Endodermal cell (in vitro differentiated cells): Measurements from ENCODE around the gene CTIF. TPM values are rescaled to one million over a fixed set of nuclear protein-coding genes. Genes with fewer than 3 reads are reported as not detected.

Experiments
- DNase-seq: peaks from one replicate; pipeline ENCODE4 v3.0.0-alpha.2; 2017
- H3K27ac ChIP-seq: 2 replicates; pipeline ENCODE4 v1.5.1; 2013; ENCODE audit warnings: mild to moderate bottlenecking, low read depth, low read length, moderate library complexity
- H3K27me3 ChIP-seq: 2 replicates; pipeline ENCODE4 v1.6.1; 2013; ENCODE audit warnings: mild to moderate bottlenecking, low read length, moderate library complexity; ENCODE audit not compliant: insufficient read depth, control insufficient read depth, poor library complexity, severe bottlenecking
- H3K36me3 ChIP-seq: 2 replicates; pipeline ENCODE4 v1.7.0; 2013; ENCODE audit warnings: mild to moderate bottlenecking, low read length, moderate library complexity; ENCODE audit not compliant: control insufficient read depth, insufficient read depth
- H3K4me1 ChIP-seq: one replicate; pipeline ENCODE4 v1.7.0; 2013; ENCODE audit warnings: low read length; ENCODE audit not compliant: control insufficient read depth, insufficient read depth
- H3K4me3 ChIP-seq: 2 replicates; pipeline ENCODE4 v1.5.1; 2013; ENCODE audit warnings: mild to moderate bottlenecking, low read length, moderate library complexity
- H3K9ac ChIP-seq: 2 replicates; pipeline ENCODE4 v1.6.1; 2013; ENCODE audit warnings: mild to moderate bottlenecking, low read length, moderate library complexity; ENCODE audit not compliant: poor library complexity, severe bottlenecking; ENCODE audit errors: extremely low read depth
- H3K9me3 ChIP-seq: 2 replicates; pipeline ENCODE4 v1.6.1; 2013; ENCODE audit warnings: mild to moderate bottlenecking, low read length, moderate library complexity; ENCODE audit not compliant: control insufficient read depth
- H3K27ac Mint-ChIP-seq: 2 replicates; pipeline ENCODE4 v1.8.0; 2020; ENCODE audit warnings: mixed read lengths
- H3K27me3 Mint-ChIP-seq: 2 replicates; pipeline ENCODE4 v1.8.0; 2021; ENCODE audit warnings: mild to moderate bottlenecking, mixed read lengths; ENCODE audit not compliant: insufficient read depth
- H3K36me3 Mint-ChIP-seq: 2 replicates; pipeline ENCODE4 v1.8.0; 2020; ENCODE audit warnings: low read depth, mixed read lengths
- H3K4me1 Mint-ChIP-seq: 2 replicates; pipeline ENCODE4 v1.8.0; 2020; ENCODE audit warnings: mixed read lengths
- H3K4me3 Mint-ChIP-seq: 2 replicates; pipeline ENCODE4 v1.8.0; 2020; ENCODE audit warnings: mild to moderate bottlenecking, moderate library complexity, mixed read lengths
- H3K9me3 Mint-ChIP-seq: 2 replicates; pipeline ENCODE4 v1.8.0; 2020; ENCODE audit warnings: mild to moderate bottlenecking, mixed read lengths
- WGBS, 2 experiments: methylation state at CpG; one replicate each; pipeline versions ENCODE4 v1.1.5 to v1.1.7; 2013; ENCODE audit warnings: missing lambda C conversion rate in 2 of 2, mixed read lengths in 1 of 2; ENCODE audit not compliant: insufficient coverage in 1 of 2, insufficient read length in 1 of 2; 5-methylcytosine and 5-hydroxymethylcytosine counted together
- long read RNA-seq, 4 experiments: library from polyadenylated mRNA in 2 of 4; library from RNA in 1 of 4; library from capped mRNA in 1 of 4; stranded (forward) in 3 of 4; unstranded in 1 of 4; transcript quantifications; one replicate each; pipeline ENCODE4 v2.0.0, GENCODE V29; 2020 to 2021; ENCODE audit warnings: inconsistent platforms in 1 of 4
- polyA plus RNA-seq, 2 experiments: library from polyadenylated mRNA; stranded (reverse); fragments of 50-300 nt; gene quantifications; one replicate each; pipeline ENCODE4 v1.2.3, GENCODE V29; 2013
- total RNA-seq, 2 donors: library from RNA; stranded (reverse); fragmentation: NEBNext Ultra II Directional in 1 of 2; extraction: Animal tissue kit (Norgen Biotek cat#: 25700) in 1 of 2; gene quantifications; 2 replicates in 1 of 2; 3 replicates in 1 of 2; pipeline ENCODE4 v1.2.1, GENCODE V29; 2021
- TF ChIP-seq, protein P1 (sequence below): fragments of 200-600 bp; sonication (generic); conservative IDR thresholded peaks from 2 replicates; pipeline ENCODE4 v1.5.0; 2021; ENCODE audit warnings: antibody characterized with exemption, mild to moderate bottlenecking

The CTIF gene
- 10 to 100 TPM; 33.8 to 41.6 TPM for total RNA-seq
- polyA plus RNA-seq (2013, experiment 1 of 2): 35.4 TPM
- polyA plus RNA-seq (2013, experiment 2 of 2): 34.4 TPM
- long read RNA-seq, experiment 1, partial matches to known transcripts: 3 of 6 reads
- long read RNA-seq, experiment 1, other reads (novel, unspliced or antisense): 3 of 6 reads
- long read RNA-seq, experiment 2, full-length matches to known transcripts: 6 of 14 reads
- long read RNA-seq, experiment 2, partial matches to known transcripts: 5 of 14 reads
- long read RNA-seq, experiment 2, other reads (novel, unspliced or antisense): 3 of 14 reads
- long read RNA-seq, experiment 3, full-length matches to known transcripts: 3 of 16 reads
- long read RNA-seq, experiment 3, partial matches to known transcripts: 3 of 16 reads
- long read RNA-seq, experiment 3, other reads (novel, unspliced or antisense): 10 of 16 reads
- long read RNA-seq, experiment 4, partial matches to known transcripts: 3 of 6 reads
- long read RNA-seq, experiment 4, other reads (novel, unspliced or antisense): 3 of 6 reads

DNA sequence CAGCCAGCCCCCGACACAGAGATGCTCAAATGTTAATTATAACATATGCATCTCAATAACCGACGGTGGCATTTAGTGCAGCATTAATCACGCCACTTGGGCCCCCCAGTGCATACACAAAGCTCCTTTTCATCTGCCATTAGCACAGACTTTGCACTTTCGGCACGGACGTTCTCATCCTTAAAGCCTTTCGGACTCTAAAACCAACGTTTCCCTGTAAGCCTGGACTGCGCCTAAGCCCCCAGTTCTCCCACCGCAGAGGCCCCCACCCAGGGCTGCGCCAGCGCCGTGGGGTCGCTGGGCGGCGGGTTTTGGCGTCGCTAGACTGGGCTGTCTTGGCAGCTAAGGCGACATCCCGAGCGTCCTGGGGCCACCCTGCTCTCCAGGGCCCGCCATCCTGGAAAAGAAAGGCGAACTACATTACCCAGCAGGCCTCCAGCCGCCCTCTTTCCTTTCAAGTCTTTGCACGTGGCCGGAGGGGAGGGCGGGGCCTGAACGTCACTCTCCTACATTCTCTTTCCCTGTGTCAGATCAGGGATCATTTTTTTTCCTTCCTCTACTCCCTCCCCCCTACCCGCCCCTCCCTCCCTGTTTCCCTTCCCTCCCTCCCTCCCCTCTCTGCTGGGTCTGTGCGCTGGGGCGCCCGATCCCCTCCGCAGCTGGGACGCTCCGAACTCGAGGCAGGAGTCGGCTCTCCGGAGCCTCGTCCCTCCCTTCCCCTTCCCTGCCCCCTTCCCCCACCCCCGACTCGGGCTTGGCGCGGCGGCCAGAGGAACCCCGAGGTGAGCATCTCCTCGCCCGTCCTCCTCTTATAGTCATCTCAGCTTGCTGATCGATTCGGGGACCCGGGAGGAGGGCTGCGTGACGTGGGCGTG is at the start of gene CTIF:
Gene CTIF (plus strand): TSS at position 501 of the 875 bp plus-strand sequence. CDS start 80,535 bp downstream, outside the sequence.
- H3K27me3 Mint-ChIP-seq: peaks cover 2% of the 10 kb centered on the region
- peak; percentile 99 for DNase-seq
- H3K9ac ChIP-seq: peak within 1 kb of the TSS; percentile 62
- TF ChIP-seq, protein P1, sequence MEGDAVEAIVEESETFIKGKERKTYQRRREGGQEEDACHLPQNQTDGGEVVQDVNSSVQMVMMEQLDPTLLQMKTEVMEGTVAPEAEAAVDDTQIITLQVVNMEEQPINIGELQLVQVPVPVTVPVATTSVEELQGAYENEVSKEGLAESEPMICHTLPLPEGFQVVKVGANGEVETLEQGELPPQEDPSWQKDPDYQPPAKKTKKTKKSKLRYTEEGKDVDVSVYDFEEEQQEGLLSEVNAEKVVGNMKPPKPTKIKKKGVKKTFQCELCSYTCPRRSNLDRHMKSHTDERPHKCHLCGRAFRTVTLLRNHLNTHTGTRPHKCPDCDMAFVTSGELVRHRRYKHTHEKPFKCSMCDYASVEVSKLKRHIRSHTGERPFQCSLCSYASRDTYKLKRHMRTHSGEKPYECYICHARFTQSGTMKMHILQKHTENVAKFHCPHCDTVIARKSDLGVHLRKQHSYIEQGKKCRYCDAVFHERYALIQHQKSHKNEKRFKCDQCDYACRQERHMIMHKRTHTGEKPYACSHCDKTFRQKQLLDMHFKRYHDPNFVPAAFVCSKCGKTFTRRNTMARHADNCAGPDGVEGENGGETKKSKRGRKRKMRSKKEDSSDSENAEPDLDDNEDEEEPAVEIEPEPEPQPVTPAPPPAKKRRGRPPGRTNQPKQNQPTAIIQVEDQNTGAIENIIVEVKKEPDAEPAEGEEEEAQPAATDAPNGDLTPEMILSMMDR: peak; percentile 30
- no peaks in the 10 kb centered on the region for H3K36me3 Mint-ChIP-seq
- H3K27ac Mint-ChIP-seq: peak within 1 kb of the TSS; percentile 74
- H3K4me3 Mint-ChIP-seq: peak within 1 kb of the TSS; percentile 73
- peak within 1 kb of the TSS; percentile 67 for H3K27ac ChIP-seq
- 2% methylated on average over 12 to 53 of the region's 54 CpGs for WGBS, 2 experiments
- no peaks in the 10 kb centered on the region for H3K27me3 ChIP-seq
- H3K36me3 ChIP-seq: no peaks in the 10 kb centered on the region
- peak within 1 kb of the TSS; percentile 91 for H3K4me3 ChIP-seq
- H3K4me1 ChIP-seq: peaks cover 5% of the 10 kb centered on the region
- H3K9me3 Mint-ChIP-seq: no peaks in the 10 kb centered on the region
- H3K4me1 Mint-ChIP-seq: peaks cover 24% of the 10 kb centered on the region
- no peaks in the 10 kb centered on the region for H3K9me3 ChIP-seq

DNA sequence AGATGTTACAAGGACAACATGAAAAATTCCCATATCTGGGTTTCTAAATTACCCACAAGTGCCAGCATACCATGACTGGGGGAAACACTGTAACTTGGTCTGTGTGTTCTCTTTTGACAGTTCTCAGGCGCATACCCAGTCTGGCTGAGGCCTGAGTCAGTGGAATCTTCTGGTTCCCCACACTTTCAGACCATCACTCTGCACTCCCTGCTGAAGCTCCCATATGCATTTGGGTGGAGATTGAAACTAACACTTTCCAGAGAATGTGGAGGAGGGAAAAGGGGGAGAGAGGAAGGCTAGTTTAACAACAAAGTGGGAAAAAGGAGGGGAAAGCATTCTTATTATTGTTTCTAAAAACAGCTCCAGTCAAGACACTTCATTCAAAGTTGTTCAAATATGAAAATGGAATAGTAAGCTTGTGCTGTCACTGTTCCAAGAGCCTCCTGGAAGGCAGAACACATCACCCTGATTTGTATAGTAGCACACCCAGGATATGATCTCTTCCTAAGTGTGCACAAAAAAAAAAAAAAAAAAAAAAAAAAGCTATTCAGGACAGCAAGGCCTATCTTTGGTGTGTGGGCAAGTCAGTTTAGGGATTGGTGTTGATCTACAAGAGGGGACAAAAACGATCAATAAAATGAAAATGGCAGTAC is 48.1 kb upstream of the CTIF start:
- H3K4me3 ChIP-seq: no peak overlapping the region
- no peaks in the 10 kb centered on the region for H3K36me3 ChIP-seq
- no peak for DNase-seq
- peaks cover 34% of the 10 kb centered on the region for H3K4me1 Mint-ChIP-seq
- H3K27ac Mint-ChIP-seq: no peak overlapping the region
- no peak overlapping the region for H3K27ac ChIP-seq
- H3K4me3 Mint-ChIP-seq: no peak overlapping the region
- peaks cover 3% of the 10 kb centered on the region for H3K27me3 Mint-ChIP-seq
- H3K9me3 Mint-ChIP-seq: peaks cover 14% of the 10 kb centered on the region
- no peaks in the 10 kb centered on the region for H3K36me3 Mint-ChIP-seq
- TF ChIP-seq, protein P1: no peak
- peaks cover 7% of the 10 kb centered on the region for H3K9me3 ChIP-seq
- H3K27me3 ChIP-seq: no peaks in the 10 kb centered on the region
- H3K4me1 ChIP-seq: peaks cover 9% of the 10 kb centered on the region
- WGBS, 2 experiments: 90 to 93% methylated on average over 2 of the region's 2 CpGs
- H3K9ac ChIP-seq: no peak overlapping the region

DNA sequence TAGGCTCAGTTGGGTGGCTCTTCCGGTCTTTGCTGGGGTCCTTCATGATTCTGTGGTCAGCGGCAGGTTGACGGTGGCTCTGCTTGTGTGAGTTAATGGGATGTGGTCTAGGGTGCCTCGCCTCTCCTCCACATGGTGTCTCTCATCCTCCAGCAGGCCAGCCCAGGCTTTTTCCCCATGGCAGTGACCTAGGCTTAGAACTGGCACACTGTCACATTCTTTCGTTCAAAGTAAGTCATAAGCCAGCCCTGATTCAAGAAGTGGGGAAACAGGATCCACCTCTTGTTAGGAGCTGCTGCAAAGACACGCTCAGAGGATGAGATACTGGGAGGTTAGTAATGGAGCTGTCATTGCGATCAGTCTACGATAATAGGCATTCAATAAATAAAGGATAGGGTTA is 46.0 kb upstream of the CTIF start:
- H3K36me3 ChIP-seq: no peaks in the 10 kb centered on the region
- H3K27ac ChIP-seq: no peak overlapping the region
- no peak overlapping the region for H3K27ac Mint-ChIP-seq
- WGBS, 2 experiments: 95 to 100% methylated on average over 3 to 8 of the region's 8 CpGs
- peaks cover 4% of the 10 kb centered on the region for H3K4me1 ChIP-seq
- H3K9me3 Mint-ChIP-seq: peaks cover 26% of the 10 kb centered on the region
- no peak overlapping the region for H3K9ac ChIP-seq
- DNase-seq: no peak
- no peaks in the 10 kb centered on the region for H3K27me3 ChIP-seq
- TF ChIP-seq, protein P1: no peak
- H3K36me3 Mint-ChIP-seq: no peaks in the 10 kb centered on the region
- peaks cover 12% of the 10 kb centered on the region for H3K9me3 ChIP-seq
- no peaks in the 10 kb centered on the region for H3K27me3 Mint-ChIP-seq
- H3K4me3 Mint-ChIP-seq: no peak overlapping the region
- peaks cover 24% of the 10 kb centered on the region for H3K4me1 Mint-ChIP-seq
- H3K4me3 ChIP-seq: no peak overlapping the region
